NT2/D1 (cell line): ENCODE results near the gene PRSS27.

Experiments
- SUZ12 ChIP-seq: IDR thresholded peaks from 2 replicates; pipeline ENCODE4 v1.6.1; 2011; ENCODE audit not compliant: insufficient read length, insufficient read depth; ENCODE audit errors: extremely low read depth
- YY1 ChIP-seq: IDR thresholded peaks from 2 replicates; pipeline ENCODE4 v1.6.1; 2011; ENCODE audit not compliant: insufficient read length, insufficient read depth
- ZNF274 ChIP-seq: IDR thresholded peaks from 2 replicates; pipeline ENCODE4 v1.6.1; 2011; ENCODE audit warnings: mild to moderate bottlenecking, low read depth, low read length

GRCh38 chr16:2704983-2705275, 15.1 kb downstream of the PRSS27 start:
- no peak for TF ChIP-seq ZNF274
- no peak for TF ChIP-seq YY1
- TF ChIP-seq SUZ12 = no peak
